OCI-LY1 (cell line): Measurements from ENCODE around the gene PCSK4.

Source experiments
- H2AFZ ChIP-seq: fragments of 200-600 bp; sonication (generic), shearing (Covaris generic); 2 replicates; pipeline ENCODE4 v1.6.0; 2014; ENCODE audit warnings: antibody characterized with exemption, mild to moderate bottlenecking, low read length
- H3F3A ChIP-seq: fragments of 200-600 bp; sonication (generic), shearing (Covaris generic); 2 replicates; pipeline ENCODE4 v1.6.0; 2014; ENCODE audit warnings: mild to moderate bottlenecking, antibody characterized with exemption, low read length, moderate library complexity; ENCODE audit not compliant: insufficient read depth
- H3K27ac ChIP-seq: fragments of 200-600 bp; sonication (generic); 2 replicates; pipeline ENCODE4 v1.5.1; 2014; ENCODE audit warnings: low read length, mixed run types, mild to moderate bottlenecking, low read depth; ENCODE audit not compliant: poor library complexity, severe bottlenecking
- H3K27me3 ChIP-seq: fragments of 200-600 bp; sonication (generic); 2 replicates; pipeline ENCODE4 v1.6.0; 2014; ENCODE audit warnings: antibody characterized with exemption, mild to moderate bottlenecking, low read length, moderate library complexity; ENCODE audit not compliant: insufficient read depth
- H3K36me3 ChIP-seq: fragments of 200-600 bp; sonication (generic); 2 replicates; pipeline ENCODE4 v1.6.1; 2014; ENCODE audit warnings: mild to moderate bottlenecking, antibody characterized with exemption, low read length, moderate library complexity, mixed read lengths; ENCODE audit not compliant: insufficient read depth
- H3K4me1 ChIP-seq: fragments of 200-600 bp; sonication (generic); 2 replicates; pipeline ENCODE4 v1.5.1; 2014; ENCODE audit warnings: mild to moderate bottlenecking, low read length, moderate library complexity; ENCODE audit not compliant: insufficient read depth, severe bottlenecking
- H3K4me2 ChIP-seq: fragments of 200-600 bp; sonication (generic), shearing (Covaris generic); 2 replicates; pipeline ENCODE4 v1.6.1; 2014; ENCODE audit warnings: low read length
- H3K4me3 ChIP-seq: fragments of 200-600 bp; sonication (generic); 2 replicates; pipeline ENCODE4 v1.5.1; 2014; ENCODE audit warnings: low read length, low read depth, mild to moderate bottlenecking, mixed read lengths; ENCODE audit not compliant: poor library complexity, severe bottlenecking
- H3K79me2 ChIP-seq: fragments of 200-600 bp; shearing (Covaris generic); 2 replicates; pipeline ENCODE4 v1.6.1; 2016; ENCODE audit warnings: mixed run types, low read length, mixed read lengths; ENCODE audit not compliant: insufficient read depth
- H3K9ac ChIP-seq: fragments of 200-600 bp; sonication (generic), shearing (Covaris generic); 2 replicates; pipeline ENCODE4 v1.6.1; 2014; ENCODE audit warnings: mild to moderate bottlenecking, low read length, mixed read lengths
- H3K9me2 ChIP-seq: fragments of 200-600 bp; sonication (generic), shearing (Covaris generic); 2 replicates; pipeline ENCODE4 v1.6.1; 2014; ENCODE audit warnings: low read depth, mild to moderate bottlenecking, low read length, mixed read lengths
- H3K9me3 ChIP-seq: fragments of 200-600 bp; shearing (Covaris generic); 2 replicates; pipeline ENCODE4 v1.6.1; 2014; ENCODE audit warnings: low read length, mixed read lengths
- H4K20me1 ChIP-seq: fragments of 200-600 bp; sonication (generic), shearing (Covaris generic); 2 replicates; pipeline ENCODE4 v1.6.0; 2016; ENCODE audit warnings: mild to moderate bottlenecking, low read length; ENCODE audit not compliant: insufficient read depth
- CTCF ChIP-seq: fragments of 200-600 bp; sonication (generic), shearing (Covaris generic); IDR thresholded peaks from 2 replicates; pipeline ENCODE4 v1.5.1; 2017; ENCODE audit warnings: mild to moderate bottlenecking, antibody characterized with exemption, low read length, moderate library complexity, mixed read lengths
- EZH2 ChIP-seq: fragments of 200-600 bp; sonication (generic), shearing (Covaris generic); IDR thresholded peaks from 2 replicates; pipeline ENCODE4 v1.8.0; 2017; ENCODE audit warnings: borderline replicate concordance, mixed run types, mild to moderate bottlenecking, antibody characterized with exemption, low read length, moderate library complexity, mixed read lengths

Gene PCSK4

GRCh38 chr19:1460033-1460995, 29.8 kb downstream of the PCSK4 start:
- no peaks in the 10 kb centered on the region; the same call in 1 of the 2 replicates for H3K27me3 ChIP-seq
- no peak for TF ChIP-seq CTCF
- no peak for TF ChIP-seq EZH2
- H2AFZ ChIP-seq: no peak overlapping the region
- no peaks in the 10 kb centered on the region for H3K9me2 ChIP-seq
- H3K4me1 ChIP-seq: no peaks in the 10 kb centered on the region
- H3K4me3 ChIP-seq: no peak overlapping the region
- no peaks in the 10 kb centered on the region for H3F3A ChIP-seq
- H3K79me2 ChIP-seq: no peaks in the 10 kb centered on the region
- H3K27ac ChIP-seq: no peak overlapping the region
- H3K36me3 ChIP-seq: no peaks in the 10 kb centered on the region
- H3K9me3 ChIP-seq: no peaks in the 10 kb centered on the region
- H4K20me1 ChIP-seq: no peaks in the 10 kb centered on the region
- H3K9ac ChIP-seq: no peak overlapping the region
- no peak overlapping the region for H3K4me2 ChIP-seq

GRCh38 chr19:1459479-1459878, 30.7 kb downstream of the PCSK4 start:
- H3K4me2 ChIP-seq: no peak overlapping the region
- H3K79me2 ChIP-seq: no peaks in the 10 kb centered on the region
- no peaks in the 10 kb centered on the region for H3K9me2 ChIP-seq
- H3K9me3 ChIP-seq: no peaks in the 10 kb centered on the region
- H2AFZ ChIP-seq: no peak overlapping the region
- no peaks in the 10 kb centered on the region; the same call in 1 of the 2 replicates for H3K27me3 ChIP-seq
- peaks cover 3% of the 10 kb centered on the region for H3K4me1 ChIP-seq
- no peaks in the 10 kb centered on the region for H3F3A ChIP-seq
- H4K20me1 ChIP-seq: no peaks in the 10 kb centered on the region
- TF ChIP-seq EZH2 (no peak), CTCF (no peak)
- no peaks in the 10 kb centered on the region for H3K36me3 ChIP-seq
- H3K4me3 ChIP-seq: no peak overlapping the region
- no peak overlapping the region for H3K27ac ChIP-seq
- H3K9ac ChIP-seq: no peak overlapping the region

GRCh38 chr19:1457892-1458291, 32.3 kb downstream of the PCSK4 start:
- TF ChIP-seq CTCF: no peak
- TF ChIP-seq EZH2: no peak
- no peaks in the 10 kb centered on the region for H4K20me1 ChIP-seq

More at GRCh38 chr19:1457892-1458291, 32.3 kb downstream of the PCSK4 start:
- H3K9me2 ChIP-seq: no peaks in the 10 kb centered on the region
- H3F3A ChIP-seq: no peaks in the 10 kb centered on the region
- H3K27ac ChIP-seq: no peak overlapping the region
- no peak overlapping the region for H3K9ac ChIP-seq
- no peaks in the 10 kb centered on the region for H3K79me2 ChIP-seq
- no peak overlapping the region for H3K4me2 ChIP-seq
- peaks cover 3% of the 10 kb centered on the region for H3K4me1 ChIP-seq
- no peaks in the 10 kb centered on the region for H3K36me3 ChIP-seq
- H3K27me3 ChIP-seq: no peaks in the 10 kb centered on the region; the same call in 1 of the 2 replicates
- no peaks in the 10 kb centered on the region for H3K9me3 ChIP-seq
- no peak overlapping the region for H2AFZ ChIP-seq
- no peak overlapping the region for H3K4me3 ChIP-seq
